Neural cell (in vitro differentiated cells): Measurements from ENCODE around the gene GNAI1. TPM values are rescaled to one million over a fixed set of nuclear protein-coding genes. Genes with fewer than 3 reads are reported as not detected.

ENCODE experiments used
- H2AFZ ChIP-seq: fragments of 200-600, 300-800 bp; sonication (generic), shearing (Covaris generic); 2 replicates; pipeline ENCODE4 v1.6.0; 2014; ENCODE audit warnings: low read depth, mild to moderate bottlenecking, antibody characterized with exemption, low read length, moderate library complexity
- H3F3A ChIP-seq: fragments of 200-600 bp; shearing (Covaris generic); 2 replicates; pipeline ENCODE4 v1.6.1; 2016; ENCODE audit warnings: mild to moderate bottlenecking, moderate library complexity, mixed read lengths, antibody characterized with exemption, low read length; ENCODE audit not compliant: insufficient read depth, poor library complexity, severe bottlenecking
- H3K27ac ChIP-seq: fragments of 200-600, 300-800 bp; sonication (generic), shearing (Covaris generic); 2 replicates; pipeline ENCODE4 v1.5.1; 2014; ENCODE audit warnings: mild to moderate bottlenecking, low read length, moderate library complexity
- H3K27me3 ChIP-seq: fragments of 300-800, 200-600 bp; sonication (generic), shearing (Covaris generic); 2 replicates; pipeline ENCODE4 v1.6.0; 2014; ENCODE audit warnings: mild to moderate bottlenecking, low read depth, low read length, moderate library complexity; ENCODE audit not compliant: insufficient read depth
- H3K36me3 ChIP-seq: fragments of 300-800, 200-600 bp; sonication (generic), shearing (Covaris generic); 2 replicates; pipeline ENCODE4 v1.5.1; 2014; ENCODE audit warnings: mild to moderate bottlenecking, antibody characterized with exemption, low read length, moderate library complexity; ENCODE audit not compliant: insufficient read depth
- H3K4me2 ChIP-seq: fragments of 300-800, 200-600 bp; sonication (generic), shearing (Covaris generic); 2 replicates; pipeline ENCODE4 v1.6.0; 2014; ENCODE audit warnings: mild to moderate bottlenecking, low read length
- H3K4me3 ChIP-seq: fragments of 300-800, 200-600 bp; sonication (generic), shearing (Covaris generic); 2 replicates; pipeline ENCODE4 v1.5.1; 2014; ENCODE audit warnings: mild to moderate bottlenecking, low read length, moderate library complexity
- H3K79me2 ChIP-seq: fragments of 200-600 bp; shearing (Covaris generic); replicated peaks from 2 replicates; pipeline ENCODE4 v1.6.0; 2014; ENCODE audit warnings: mild to moderate bottlenecking, low read length, moderate library complexity; ENCODE audit not compliant: insufficient read depth
- H3K9ac ChIP-seq: fragments of 300-800, 200-600 bp; sonication (generic), shearing (Covaris generic); 2 replicates; pipeline ENCODE4 v1.6.1; 2016; ENCODE audit warnings: mild to moderate bottlenecking, low read length, mixed read lengths
- H3K9me2 ChIP-seq: fragments of 200-600 bp; shearing (Covaris generic); 2 replicates; pipeline ENCODE4 v1.6.1; 2016; ENCODE audit warnings: mild to moderate bottlenecking, low read length, mixed read lengths; ENCODE audit not compliant: insufficient read depth
- H3K9me3 ChIP-seq: fragments of 200-600, 300-800 bp; sonication (generic), shearing (Covaris generic); 2 replicates; pipeline ENCODE4 v1.6.1; 2016; ENCODE audit warnings: mild to moderate bottlenecking, mixed run types, low read length, moderate library complexity, mixed read lengths
- H4K20me1 ChIP-seq: fragments of 200-600 bp; shearing (Covaris generic); 2 replicates; pipeline ENCODE4 v1.6.1; 2016; ENCODE audit warnings: mild to moderate bottlenecking, mixed run types; ENCODE audit not compliant: insufficient read depth
- EP300 ChIP-seq: fragments of 450-650 bp; conservative IDR thresholded peaks from 2 replicates; pipeline ENCODE4 v1.6.1; 2014; ENCODE audit warnings: antibody characterized with exemption, mild to moderate bottlenecking, moderate library complexity; ENCODE audit not compliant: poor library complexity, severe bottlenecking
- EZH2 ChIP-seq: fragments of 200-600, 300-800 bp; shearing (Covaris generic), sonication (generic); IDR thresholded peaks from 2 replicates; pipeline ENCODE4 v1.6.1; 2014; ENCODE audit warnings: antibody characterized with exemption, low read length, borderline replicate concordance, mild to moderate bottlenecking; ENCODE audit not compliant: insufficient read depth, poor library complexity, severe bottlenecking
- MXI1 ChIP-seq: fragments of 450-650 bp; conservative IDR thresholded peaks from 2 replicates; pipeline ENCODE4 v1.6.1; 2014; ENCODE audit warnings: antibody characterized with exemption, mild to moderate bottlenecking; ENCODE audit not compliant: poor library complexity, severe bottlenecking
- POLR2AphosphoS5 ChIP-seq: IDR thresholded peaks from 2 replicates; pipeline ENCODE4 v1.6.1; 2012
- RAD21 ChIP-seq: fragments of 450-650 bp; conservative IDR thresholded peaks from 2 replicates; pipeline ENCODE4 v1.6.1; 2014; ENCODE audit warnings: antibody characterized with exemption, mild to moderate bottlenecking, moderate library complexity
- REST ChIP-seq: IDR thresholded peaks from 2 replicates; pipeline ENCODE4 v1.6.1; 2012; ENCODE audit warnings: borderline replicate concordance
- SMC3 ChIP-seq: fragments of 450-650 bp; conservative IDR thresholded peaks from 2 replicates; pipeline ENCODE4 v1.6.1; 2014; ENCODE audit warnings: antibody characterized with exemption, mild to moderate bottlenecking, moderate library complexity; ENCODE audit not compliant: poor library complexity
- TAF1 ChIP-seq: IDR thresholded peaks from 2 replicates; pipeline ENCODE4 v1.6.1; 2012; ENCODE audit warnings: low read depth
- polyA plus RNA-seq: library from polyadenylated mRNA; depleted of rRNA; stranded (reverse); fragments of >200 nt; gene quantifications from 2 replicates; pipeline ENCODE4 v1.2.3, GENCODE V29; 2014

GNAI1 gene
- polyA plus RNA-seq, 1 donor from 2014 or later = 69.3 TPM

GRCh38 chr7:80255656-80256055 is 121.0 kb downstream of the GNAI1 start:
- H3K36me3 ChIP-seq = no peaks in the 10 kb centered on the region
- H3K27ac ChIP-seq = no peak overlapping the region
- H2AFZ ChIP-seq = no peak overlapping the region
- no peaks in the 10 kb centered on the region for H3K79me2 ChIP-seq
- no peak overlapping the region for H3K9ac ChIP-seq
- no peaks in the 10 kb centered on the region for H3K9me3 ChIP-seq
- no peaks in the 10 kb centered on the region for H3K27me3 ChIP-seq
- H3K9me2 ChIP-seq = no peaks in the 10 kb centered on the region
- H3K4me2 ChIP-seq = no peak overlapping the region
- H4K20me1 ChIP-seq = no peaks in the 10 kb centered on the region
- H3K4me3 ChIP-seq = no peak overlapping the region
- no peaks in the 10 kb centered on the region for H3F3A ChIP-seq
- TF ChIP-seq EP300 (no peak), TAF1 (no peak), REST (no peak), EZH2 (no peak), SMC3 (no peak), RAD21 (no peak), MXI1 (no peak)

- no peaks in the 10 kb centered on the region for H4K20me1 ChIP-seq
- no peak for TF ChIP-seq SMC3
- no peak for TF ChIP-seq EZH2
- TF ChIP-seq TAF1 = no peak
- TF ChIP-seq MXI1 = no peak
- no peak for TF ChIP-seq POLR2AphosphoS5
- no peak for TF ChIP-seq RAD21
- no peaks in the 10 kb centered on the region for H3K79me2 ChIP-seq
- H3K4me2 ChIP-seq = no peak overlapping the region
- no peak overlapping the region for H3K4me3 ChIP-seq
- H3K36me3 ChIP-seq = no peaks in the 10 kb centered on the region
- no peak overlapping the region for H2AFZ ChIP-seq
- no peaks in the 10 kb centered on the region for H3F3A ChIP-seq
- H3K9ac ChIP-seq = no peak overlapping the region
- H3K9me3 ChIP-seq = peaks cover 3% of the 10 kb centered on the region
- H3K27me3 ChIP-seq = no peaks in the 10 kb centered on the region
- H3K9me2 ChIP-seq = no peaks in the 10 kb centered on the region
- H3K27ac ChIP-seq = no peak overlapping the region
These were observed 123.1 kb downstream of the GNAI1 start for GRCh38 chr7:80257756-80258155.

DNA sequence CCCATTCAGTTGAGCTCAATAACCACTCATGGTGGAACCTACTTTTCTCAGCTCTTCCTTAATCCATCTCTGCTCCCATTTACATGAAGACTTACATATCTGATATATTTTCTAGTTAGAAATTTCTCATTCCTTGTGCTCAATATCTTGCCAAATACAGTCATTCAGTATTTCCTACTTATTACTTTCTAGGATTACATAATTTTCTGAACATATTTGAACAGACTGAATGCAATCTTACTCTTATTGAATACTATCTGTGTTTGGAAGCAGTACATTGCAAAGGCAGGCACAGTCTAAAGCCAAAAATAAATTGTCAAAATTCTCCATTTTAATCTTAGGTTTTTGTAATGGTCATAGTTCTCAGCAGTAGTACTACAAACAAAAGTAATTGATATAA is 126.0 kb downstream of the GNAI1 start:
- no peak overlapping the region for H2AFZ ChIP-seq
- no peak overlapping the region for H3K4me3 ChIP-seq
- no peaks in the 10 kb centered on the region for H3F3A ChIP-seq
- H3K9ac ChIP-seq = no peak overlapping the region
- peaks cover 3% of the 10 kb centered on the region for H3K9me3 ChIP-seq
- no peaks in the 10 kb centered on the region for H4K20me1 ChIP-seq
- H3K27ac ChIP-seq = no peak overlapping the region
- no peaks in the 10 kb centered on the region for H3K9me2 ChIP-seq
- no peaks in the 10 kb centered on the region for H3K79me2 ChIP-seq
- no peak for TF ChIP-seq MXI1
- H3K36me3 ChIP-seq = no peaks in the 10 kb centered on the region
- H3K4me2 ChIP-seq = no peak overlapping the region
- H3K27me3 ChIP-seq = no peaks in the 10 kb centered on the region
